ENCODE data around the gene TIPIN.

Gene TIPIN

DNA sequence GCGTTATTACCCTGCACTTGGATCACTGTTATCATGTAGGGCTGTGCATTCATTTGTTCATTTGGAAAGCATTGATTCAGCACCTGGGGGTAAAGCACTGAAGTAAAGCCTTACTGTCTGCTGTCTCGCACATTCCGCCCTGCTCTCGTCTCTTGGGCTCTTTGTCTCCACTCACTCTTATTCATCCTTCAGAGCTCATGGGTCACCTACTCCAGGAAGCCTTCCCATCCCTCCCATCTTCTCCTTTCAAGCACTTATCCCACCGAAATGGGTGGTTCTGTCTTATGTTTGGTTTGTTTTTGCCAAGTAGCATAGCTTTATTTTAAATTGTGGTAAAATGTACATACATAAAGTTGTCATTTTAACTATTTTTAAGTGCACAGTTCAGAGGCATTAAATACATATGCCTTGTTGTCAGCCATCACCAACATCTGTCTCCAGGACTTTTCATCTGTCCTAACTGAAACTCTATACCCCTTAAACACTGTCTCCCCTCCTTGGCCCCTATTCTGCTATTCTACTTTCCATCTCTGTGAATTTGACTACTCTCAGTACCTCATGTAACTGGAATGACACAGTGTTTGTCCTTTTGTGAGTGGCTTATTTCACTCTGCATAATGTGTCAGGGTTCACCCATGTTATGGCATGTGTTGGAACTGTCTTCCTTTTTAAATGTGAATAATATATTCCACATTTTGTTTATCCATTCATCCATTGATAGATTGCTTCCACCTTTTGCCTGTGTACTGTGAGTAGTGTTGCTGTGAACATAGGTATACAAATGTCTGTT is 53.8 kb downstream of the TIPIN start:
- H3K36me3 Mint-ChIP-seq = peaks cover 15% of the 10 kb centered on the region
- H3K4me3 Mint-ChIP-seq = no peak overlapping the region
- H3K4me1 Mint-ChIP-seq = peaks cover 9% of the 10 kb centered on the region
- DNase-seq = no peak
- CTCF ChIA-PET = interaction anchor here (1.2 kb wide), 1 partner anchor 14 kb away, joined by 3 read pairs; no protein-coding TSS in a partner anchor
- peak overlapping the region; percentile 28 for H3K27ac Mint-ChIP-seq
- no peaks in the 10 kb centered on the region for H3K9me3 Mint-ChIP-seq
- H3K27me3 Mint-ChIP-seq = no peaks in the 10 kb centered on the region

DNA sequence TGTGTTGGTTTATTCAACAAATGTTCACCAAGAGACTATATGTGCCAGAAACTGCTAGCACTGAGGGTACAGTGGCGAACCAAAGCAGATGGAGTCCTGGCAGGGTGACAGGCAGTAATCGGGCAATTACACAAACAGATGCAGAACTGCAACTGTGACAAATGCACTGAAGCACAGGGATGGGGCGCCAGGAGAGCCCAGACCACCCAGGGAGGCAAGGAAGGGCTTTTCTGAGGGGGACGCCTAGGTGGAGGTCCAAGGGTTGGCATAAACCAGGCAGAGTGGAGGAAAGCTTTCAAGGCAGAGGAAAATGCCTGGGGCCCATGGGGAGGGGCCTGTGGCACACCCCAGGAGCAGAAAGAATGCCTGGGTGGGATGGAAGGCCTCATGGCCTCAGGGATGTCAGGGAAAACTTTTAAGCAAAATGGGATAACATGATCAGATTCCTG is 57.7 kb downstream of the TIPIN start:
- DNase-seq = no peak
- Mint-ChIP-seq H3K9me3 (no peaks in the 10 kb centered on the region), H3K27me3 (no peaks in the 10 kb centered on the region), H3K4me1 (peaks cover 33% of the 10 kb centered on the region), H3K27ac (no peak overlapping the region), H3K4me3 (no peak overlapping the region), H3K36me3 (peaks cover 28% of the 10 kb centered on the region)
- CTCF ChIA-PET = no interaction called here

DNA sequence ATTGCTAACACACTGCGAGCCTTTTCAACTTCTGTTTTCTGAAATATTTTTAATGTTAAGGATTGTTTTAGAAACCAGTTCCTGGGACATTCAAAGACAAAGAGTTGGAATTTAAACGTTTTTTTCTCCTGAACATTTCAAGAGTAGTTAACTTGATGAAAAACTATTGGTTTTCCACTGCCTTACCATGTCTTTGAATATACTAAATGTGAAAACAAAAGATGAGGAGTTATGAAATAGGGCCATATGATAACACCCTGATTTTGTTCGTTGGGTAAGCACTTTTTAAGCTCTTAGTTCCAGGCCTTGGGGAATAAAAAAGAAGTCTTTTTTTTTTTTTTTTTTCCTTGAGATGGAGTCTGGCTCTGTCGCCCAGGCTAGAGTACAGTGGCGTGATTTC is 60.3 kb downstream of the TIPIN start:
- peaks cover 43% of the 10 kb centered on the region for H3K4me1 Mint-ChIP-seq
- no peak overlapping the region for H3K27ac Mint-ChIP-seq
- no peak overlapping the region for H3K4me3 Mint-ChIP-seq
- no peaks in the 10 kb centered on the region for H3K27me3 Mint-ChIP-seq
- DNase-seq = no peak
- peaks cover 26% of the 10 kb centered on the region for H3K36me3 Mint-ChIP-seq
- H3K9me3 Mint-ChIP-seq = no peaks in the 10 kb centered on the region
- CTCF ChIA-PET = no interaction called here

DNA sequence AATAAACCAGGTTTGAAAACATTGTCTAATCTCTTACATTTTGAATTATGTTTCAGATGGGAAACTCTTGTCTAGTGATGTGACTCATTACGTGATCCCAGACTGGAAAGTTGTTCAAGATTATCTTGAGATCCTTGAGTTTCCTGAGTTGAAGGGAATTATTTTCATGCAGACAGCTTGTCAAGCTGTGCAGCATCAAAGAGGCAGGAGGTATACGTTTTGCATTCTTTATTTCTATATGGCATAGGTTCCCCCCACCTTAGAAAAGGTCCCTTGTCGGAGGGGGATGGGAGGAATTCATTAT is 61.6 kb downstream of the TIPIN start:
- Mint-ChIP-seq H3K4me3 (peak overlapping the region; percentile 83), H3K4me1 (peaks cover 53% of the 10 kb centered on the region), H3K27me3 (no peaks in the 10 kb centered on the region), H3K27ac (peak overlapping the region; percentile 95), H3K9me3 (no peaks in the 10 kb centered on the region), H3K36me3 (peaks cover 23% of the 10 kb centered on the region)
- CTCF ChIA-PET = interaction anchor here (0.6 to 2.2 kb wide), 2 partner anchors 204 to 1699 kb away, joined by 3 to 9 read pairs; no protein-coding TSS in a partner anchor
- no peak for DNase-seq

DNA sequence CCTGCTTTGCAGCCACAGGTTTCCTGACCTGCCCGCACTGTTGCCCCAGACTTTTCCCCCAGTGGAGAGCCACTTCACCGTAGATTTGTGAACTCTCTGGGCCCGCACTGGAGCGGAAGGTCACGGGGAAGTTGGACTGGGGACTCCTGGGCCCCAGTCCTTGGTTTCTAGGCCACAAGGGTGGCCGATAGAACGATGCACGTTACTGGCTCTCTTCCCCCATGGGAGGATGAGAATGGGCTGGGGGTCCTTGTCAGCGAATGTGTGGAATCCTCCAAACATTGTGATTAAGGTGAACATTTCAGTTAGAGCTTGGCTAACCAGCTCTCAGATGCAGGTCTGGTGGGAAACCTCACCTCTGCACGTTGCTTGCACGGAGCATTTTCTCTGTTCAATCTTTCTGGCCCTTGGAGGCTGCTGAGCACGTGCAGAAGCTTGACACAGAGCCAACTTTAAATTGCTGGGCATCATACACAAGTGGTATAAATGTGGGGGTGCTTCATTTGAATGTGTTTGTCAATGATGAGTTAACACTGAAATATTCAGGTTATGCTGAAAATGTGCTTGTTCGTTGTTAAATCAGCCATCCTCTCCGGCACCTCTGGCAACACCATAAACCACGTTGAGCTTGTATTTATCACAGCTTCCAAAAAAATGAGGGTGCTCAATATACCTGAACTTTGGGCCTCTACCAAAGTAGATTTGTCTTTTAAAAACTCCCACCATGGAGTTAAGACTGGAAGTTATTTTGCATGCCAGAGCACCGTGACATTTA is 62.1 kb downstream of the TIPIN start:
- Mint-ChIP-seq H3K9me3 (no peaks in the 10 kb centered on the region), H3K4me3 (peak overlapping the region; percentile 83), H3K27ac (peak overlapping the region; percentile 95), H3K36me3 (peaks cover 23% of the 10 kb centered on the region), H3K4me1 (peaks cover 53% of the 10 kb centered on the region), H3K27me3 (peaks cover 1% of the 10 kb centered on the region)
- DNase-seq = no peak
- CTCF ChIA-PET = interaction anchor here (0.6 to 2.2 kb wide), 2 partner anchors 204 to 1699 kb away, joined by 3 to 9 read pairs; no protein-coding TSS in a partner anchor

DNA sequence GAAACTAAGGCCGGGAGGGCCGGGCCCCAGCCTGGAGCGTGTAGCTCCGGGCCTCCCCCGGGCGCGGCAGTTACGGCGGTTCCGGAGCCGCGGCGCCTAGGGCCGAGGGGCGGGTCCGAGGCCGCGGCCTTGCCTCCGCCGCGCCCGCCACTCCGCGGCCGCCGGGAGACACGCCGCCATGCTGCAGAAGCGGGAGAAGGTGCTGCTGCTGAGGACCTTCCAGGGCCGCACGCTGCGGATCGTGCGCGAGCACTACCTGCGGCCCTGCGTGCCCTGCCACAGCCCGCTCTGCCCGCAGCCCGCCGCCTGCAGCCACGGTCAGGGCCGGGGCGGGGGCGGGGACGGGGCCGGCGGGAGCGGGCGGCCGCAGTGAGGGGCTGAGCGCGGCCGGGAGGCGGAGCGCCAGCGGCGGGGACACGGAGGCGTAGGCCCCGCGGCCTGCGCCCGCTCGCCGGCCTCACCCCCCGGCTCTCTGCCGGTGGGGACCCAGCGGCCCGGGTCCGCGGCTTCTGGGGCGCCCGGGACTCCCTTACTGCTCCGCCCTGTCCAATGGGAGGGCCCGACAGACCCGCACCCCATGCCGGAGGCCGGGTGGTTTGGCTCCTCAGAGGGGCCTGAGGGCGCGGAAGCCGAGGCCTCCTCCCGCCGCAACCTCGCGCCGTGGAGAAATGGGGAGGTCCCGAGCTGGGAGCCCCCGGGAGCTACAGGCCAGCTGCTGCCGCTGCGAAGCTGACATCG is 62.9 kb downstream of the TIPIN start, which contains the start of gene DIS3L:
Gene DIS3L, plus strand, starts transcription at position 150 of the 738 bp plus-strand sequence. Its CDS starts 29 bp downstream, at position 179.
- Mint-ChIP-seq H3K27ac (peak within 1 kb of the TSS; percentile 95), H3K4me3 (peak within 1 kb of the TSS; percentile 83), H3K9me3 (no peaks in the 10 kb centered on the region), H3K4me1 (peaks cover 53% of the 10 kb centered on the region), H3K27me3 (peaks cover 8% of the 10 kb centered on the region), H3K36me3 (peaks cover 20% of the 10 kb centered on the region)
- peak; percentile 73 for DNase-seq
- CTCF ChIA-PET = interaction anchor here (2.2 kb wide), 2 partner anchors 204 to 205 kb away, joined by 7 to 9 read pairs; partner anchors contain the start of gene SNAPC5

DNA sequence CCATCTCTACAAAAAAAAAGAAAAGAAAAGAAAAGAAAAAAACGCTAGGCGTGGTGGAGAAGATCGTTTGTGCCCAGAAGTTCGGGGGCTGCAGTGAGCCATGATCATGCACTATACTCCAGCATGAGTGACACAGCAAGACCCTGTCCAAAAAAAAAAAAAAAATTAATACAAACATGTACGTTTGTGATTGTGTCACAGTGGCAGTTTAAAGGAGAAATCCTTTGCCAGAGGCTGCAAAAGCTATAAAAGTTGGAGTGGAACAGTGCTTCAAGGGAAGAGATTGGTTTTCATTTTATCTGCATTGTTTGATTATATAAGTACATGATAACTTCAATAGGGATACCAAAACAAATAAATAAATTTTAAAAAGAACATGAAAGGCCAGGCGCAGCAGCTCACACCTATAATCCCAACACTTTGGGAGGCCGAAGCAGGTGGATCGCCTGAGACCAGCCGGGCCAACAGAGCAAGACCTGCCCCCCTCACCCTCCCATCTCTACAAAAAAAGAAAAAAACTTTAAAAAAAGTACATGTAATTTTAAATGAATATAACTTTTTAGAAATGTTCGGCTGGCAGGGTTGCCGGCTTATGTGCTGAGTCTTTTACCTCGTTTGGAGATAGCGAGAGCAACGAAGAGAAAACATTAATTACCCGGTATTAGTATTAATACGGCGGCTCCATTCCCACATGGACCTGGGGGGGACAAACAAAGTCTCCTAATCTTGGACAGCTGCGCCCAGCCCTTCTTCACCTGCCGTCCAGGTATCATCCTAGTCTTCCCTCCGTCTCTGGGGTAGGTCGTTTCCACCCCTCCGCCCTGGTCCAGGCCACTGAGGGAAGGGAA is 63.7 kb downstream of the TIPIN start:
- Mint-ChIP-seq H3K27me3 (peaks cover 8% of the 10 kb centered on the region), H3K4me1 (peaks cover 53% of the 10 kb centered on the region), H3K27ac (peak overlapping the region; percentile 88), H3K36me3 (peaks cover 18% of the 10 kb centered on the region), H3K9me3 (no peaks in the 10 kb centered on the region), H3K4me3 (peak overlapping the region; percentile 79)
- DNase-seq = no peak
- CTCF ChIA-PET = interaction anchor here (0.7 to 2.2 kb wide), 2 partner anchors 41 to 205 kb away, joined by 3 to 7 read pairs; partner anchors contain the start of gene SNAPC5

DNA sequence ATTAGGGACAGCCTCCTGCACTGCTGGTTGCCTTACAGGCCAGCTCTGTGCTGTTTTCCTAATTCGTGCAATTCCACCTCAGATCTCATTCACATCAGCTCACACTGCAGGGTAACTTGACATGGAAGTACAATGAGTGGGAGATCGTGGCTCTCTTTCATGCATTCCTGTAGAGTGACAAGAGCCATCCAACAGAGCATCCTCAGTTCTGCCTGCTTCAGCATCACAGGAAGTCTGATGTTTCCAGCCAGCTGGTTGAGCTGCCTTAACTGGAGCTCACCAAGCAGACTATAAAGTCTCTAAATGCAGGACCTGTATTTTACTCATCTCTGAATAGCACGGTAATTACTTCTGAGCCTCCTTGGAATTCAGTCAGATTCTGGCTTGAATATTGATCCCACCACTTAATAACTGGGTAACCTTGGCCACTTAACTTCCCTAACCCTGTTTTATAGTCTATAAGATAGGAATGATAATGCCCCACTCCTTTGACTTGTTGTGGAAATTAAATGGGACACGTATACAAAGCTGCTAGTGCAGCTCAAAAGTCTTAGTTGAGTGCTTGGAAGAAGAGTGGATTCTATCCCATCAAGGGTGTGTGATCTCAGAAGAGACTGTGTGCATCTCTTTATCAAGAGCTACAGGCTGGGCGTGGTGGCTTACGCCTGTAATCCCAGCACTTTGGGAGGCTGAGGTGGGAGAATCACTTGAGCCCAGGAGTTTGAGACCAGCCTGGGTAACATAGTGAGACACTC is 64.5 kb downstream of the TIPIN start:
- peaks cover 52% of the 10 kb centered on the region for H3K4me1 Mint-ChIP-seq
- peak; percentile 27 for DNase-seq
- CTCF ChIA-PET = interaction anchor here (0.7 to 2.2 kb wide), 2 partner anchors 41 to 206 kb away, joined by 3 to 7 read pairs; partner anchors contain the start of gene SNAPC5

DNA sequence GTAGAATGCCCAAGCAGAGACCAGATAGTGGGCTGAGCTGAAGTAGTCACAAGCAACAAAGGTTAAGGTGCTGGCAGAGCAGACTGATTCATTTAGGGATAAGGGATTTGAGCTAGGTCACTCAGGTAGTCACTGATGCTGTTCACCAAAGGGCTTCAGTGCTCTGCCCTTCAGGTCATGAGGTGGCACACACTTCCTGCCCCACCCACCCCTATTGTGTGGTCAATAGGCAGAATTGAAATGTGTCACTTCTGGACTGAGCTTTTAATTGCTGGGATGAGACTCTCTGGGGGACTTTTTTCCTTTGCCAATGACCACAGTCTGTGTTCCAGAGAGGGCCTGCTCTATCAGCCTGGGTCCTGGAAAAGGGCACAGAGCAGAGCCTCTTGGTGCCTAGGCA is 66.0 kb downstream of the TIPIN start:
- Mint-ChIP-seq H3K4me1 (peaks cover 40% of the 10 kb centered on the region), H3K27ac (peak overlapping the region; percentile 49), H3K36me3 (peaks cover 2% of the 10 kb centered on the region), H3K27me3 (peaks cover 8% of the 10 kb centered on the region), H3K4me3 (no peak overlapping the region), H3K9me3 (no peaks in the 10 kb centered on the region)
- CTCF ChIA-PET = interaction anchor here (1.3 kb wide), 1 partner anchor 207 kb away, joined by 5 read pairs; the partner anchor contains the start of gene SNAPC5
- peak; percentile 30 for DNase-seq

More for the DNA sequence above, 64.5 kb downstream of the TIPIN start:
- H3K27me3 Mint-ChIP-seq = peaks cover 8% of the 10 kb centered on the region
- H3K27ac Mint-ChIP-seq = peak overlapping the region; percentile 88
- no peaks in the 10 kb centered on the region for H3K9me3 Mint-ChIP-seq
- peak overlapping the region; percentile 79 for H3K4me3 Mint-ChIP-seq
- H3K36me3 Mint-ChIP-seq = peaks cover 14% of the 10 kb centered on the region

DNA sequence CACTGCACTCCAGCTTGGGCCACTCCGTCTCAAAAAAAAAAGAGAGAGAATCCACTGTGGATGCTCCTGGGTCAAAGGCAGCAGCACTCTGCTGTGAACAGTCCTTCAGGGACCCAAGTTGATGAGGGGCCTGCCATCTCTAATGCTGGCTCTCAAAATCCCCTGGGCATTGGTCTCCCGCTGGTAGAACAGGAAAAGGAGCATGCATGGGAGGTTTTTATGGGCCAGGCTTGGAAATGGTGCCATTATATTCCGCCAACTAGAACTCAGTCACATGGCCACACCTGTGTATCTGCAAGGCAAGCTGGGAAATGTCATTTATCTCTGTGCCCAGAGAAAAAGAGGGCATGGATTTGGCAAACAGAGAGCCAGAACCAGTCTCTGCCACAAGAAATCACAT is 66.5 kb downstream of the TIPIN start:
- Mint-ChIP-seq H3K4me1 (peaks cover 35% of the 10 kb centered on the region), H3K4me3 (no peak overlapping the region), H3K27ac (no peak overlapping the region), H3K36me3 (peaks cover 1% of the 10 kb centered on the region), H3K27me3 (peaks cover 8% of the 10 kb centered on the region), H3K9me3 (no peaks in the 10 kb centered on the region)
- CTCF ChIA-PET = interaction anchor here (1.3 kb wide), 1 partner anchor 208 kb away, joined by 5 read pairs; the partner anchor contains the start of gene SNAPC5
- DNase-seq = no peak

DNA sequence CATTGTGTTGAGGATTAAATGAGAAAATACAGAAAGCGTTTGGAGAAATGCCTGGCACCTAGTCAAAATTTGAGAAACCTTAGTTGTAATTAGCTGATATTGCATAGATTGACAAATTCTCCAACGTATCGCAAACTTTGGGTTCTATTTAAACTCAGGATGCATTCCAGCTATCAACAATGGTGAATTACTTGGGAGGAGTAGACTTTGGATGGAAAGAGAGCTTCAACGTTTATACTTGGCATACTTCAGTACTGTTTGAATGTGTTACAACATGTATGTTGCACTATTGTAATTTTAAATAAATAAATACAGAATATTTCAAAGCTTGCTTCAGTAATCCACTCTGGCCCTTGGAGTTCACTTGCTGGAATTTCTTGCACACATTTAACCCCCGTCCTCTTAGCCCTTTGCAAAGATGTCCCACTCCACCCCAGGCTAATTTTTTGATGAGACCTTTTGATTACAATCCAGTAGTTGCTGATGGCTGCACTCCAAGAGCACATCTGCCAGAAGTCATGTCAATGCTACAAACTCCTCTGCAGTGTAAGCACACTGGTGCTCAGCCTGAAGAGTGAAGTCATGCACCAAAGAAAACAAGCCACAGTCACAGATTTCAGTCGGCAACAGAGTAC is 67.8 kb downstream of the TIPIN start:
- no peak for DNase-seq
- Mint-ChIP-seq H3K4me3 (no peak overlapping the region), H3K36me3 (no peaks in the 10 kb centered on the region), H3K27ac (no peak overlapping the region), H3K27me3 (peaks cover 8% of the 10 kb centered on the region), H3K9me3 (no peaks in the 10 kb centered on the region), H3K4me1 (peaks cover 25% of the 10 kb centered on the region)
- CTCF ChIA-PET = interaction anchor here (1.1 to 1.8 kb wide), 3 partner anchors 13 to 210 kb away, joined by 3 to 7 read pairs (median 3); no protein-coding TSS in a partner anchor

DNA sequence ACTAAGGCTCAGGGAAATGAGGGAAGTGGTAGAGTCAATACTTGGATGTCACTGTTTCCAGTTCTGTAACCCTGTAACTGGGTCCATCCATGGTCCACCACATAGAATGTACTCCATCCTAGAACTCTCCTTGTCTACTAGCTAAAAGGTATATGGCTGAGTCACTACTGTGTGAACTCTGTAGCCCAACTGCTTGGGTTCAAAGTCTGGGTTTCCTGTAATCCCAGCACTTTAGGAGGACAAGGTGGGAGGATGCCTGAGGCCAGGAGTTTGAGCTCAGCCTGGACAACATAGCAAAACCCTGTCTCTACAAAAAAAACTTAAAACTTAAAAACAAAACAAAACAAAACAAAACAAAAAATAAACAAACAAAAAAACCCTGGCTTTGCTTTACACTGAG is 68.4 kb downstream of the TIPIN start:
- CTCF ChIA-PET = interaction anchor here (1.1 to 1.8 kb wide), 2 partner anchors 37 to 211 kb away, joined by 3 to 7 read pairs; no protein-coding TSS in a partner anchor
- H3K27ac Mint-ChIP-seq = no peak overlapping the region
- H3K27me3 Mint-ChIP-seq = peaks cover 8% of the 10 kb centered on the region
- H3K4me3 Mint-ChIP-seq = no peak overlapping the region
- no peak for DNase-seq
- no peaks in the 10 kb centered on the region for H3K9me3 Mint-ChIP-seq
- H3K36me3 Mint-ChIP-seq = no peaks in the 10 kb centered on the region
- peaks cover 25% of the 10 kb centered on the region for H3K4me1 Mint-ChIP-seq

All from activated naive CD4-positive, alpha-beta T cell treated with anti-CD3 and anti-CD28 coated beads, Interleukin-2, amount 10 ng/mL, durations not matched to agents 7 days and 5 days (primary cell).